Measurements from ENCODE around the gene ZBED2. TPM values are rescaled to one million over a fixed set of nuclear protein-coding genes. Genes with fewer than 3 reads are reported as not detected.

The ZBED2 gene, protein sequence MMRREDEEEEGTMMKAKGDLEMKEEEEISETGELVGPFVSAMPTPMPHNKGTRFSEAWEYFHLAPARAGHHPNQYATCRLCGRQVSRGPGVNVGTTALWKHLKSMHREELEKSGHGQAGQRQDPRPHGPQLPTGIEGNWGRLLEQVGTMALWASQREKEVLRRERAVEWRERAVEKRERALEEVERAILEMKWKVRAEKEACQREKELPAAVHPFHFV
- 95.4 and 126 TPM in 2 replicates for total RNA-seq

DNA sequence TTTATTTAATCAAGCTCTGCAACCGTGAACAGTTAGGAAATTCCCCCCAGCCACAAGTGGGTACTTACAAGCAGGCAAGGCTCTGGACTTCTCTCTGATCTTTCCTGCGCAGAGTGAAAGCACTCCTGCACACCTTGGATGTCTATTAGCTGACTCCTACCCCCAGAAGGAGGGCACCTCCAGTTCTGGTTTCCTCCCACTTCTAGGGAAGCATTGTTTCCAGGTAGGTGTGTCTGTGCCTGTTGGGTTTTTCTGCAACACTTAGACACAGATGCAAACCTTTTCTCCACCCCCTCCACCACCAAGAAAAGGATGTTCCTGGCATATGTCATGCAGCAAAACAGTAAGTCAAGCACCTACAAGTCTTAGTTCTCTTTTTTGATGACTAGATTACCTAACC, at the start of gene ZBED2:
ZBED2 (minus strand) TSS at position 115 of the 400 bp plus-strand sequence. CDS start 1,145 bp downstream, outside the sequence.

Other genes starting within 250 kb of the ZBED2 start
- 0.39 TPM in 1 of 2 replicates, not detected in the other for gene CD96, start 53.1 kb downstream of the ZBED2 start, total RNA-seq
- gene PLCXD2, start 79.3 kb upstream of the ZBED2 start, total RNA-seq: 2.7 and 4.1 TPM in 2 replicates

Data from placental epithelial cell (primary cell).